ENCODE results near the gene COBLL1. TPM values are rescaled to one million over a fixed set of nuclear protein-coding genes. Genes with fewer than 3 reads are reported as not detected.
"Not testable (repeated sequence)": the region's sequence is repeated elsewhere in the genome, so short reads cannot be mapped to it uniquely, and the experiment has no call there.

Gene COBLL1
- total RNA-seq, 2 donors from 2014 or later, result 20.7 to 23.9 TPM

DNA sequence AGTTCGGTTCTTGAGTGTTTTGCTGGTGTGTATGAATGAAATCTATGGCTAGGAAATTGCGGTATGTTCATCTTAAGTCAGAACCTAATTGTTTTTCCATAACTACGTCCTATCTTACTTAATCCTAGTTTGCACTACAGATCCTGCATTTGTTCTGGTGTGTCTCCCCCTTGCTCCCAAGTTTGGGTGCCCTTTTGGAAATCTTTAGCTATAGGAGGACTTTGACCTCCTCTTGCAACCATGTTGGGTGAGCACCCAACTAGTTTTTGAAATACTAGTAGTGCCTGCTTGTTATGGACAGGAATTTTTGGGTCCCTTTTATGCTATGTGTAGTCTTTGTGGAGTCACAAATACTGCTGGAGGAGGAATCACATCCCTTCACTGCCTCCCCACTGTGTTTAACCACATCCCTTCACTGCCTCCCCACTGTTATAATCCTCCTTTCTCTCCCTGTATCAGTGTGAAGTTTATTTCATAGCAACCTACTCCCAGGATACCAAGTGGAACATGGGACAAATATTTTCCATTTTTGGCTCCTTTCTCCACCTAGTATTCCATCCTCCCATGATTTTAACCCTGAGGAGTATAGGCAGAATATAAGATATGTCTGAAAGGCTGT lies 26.3 kb upstream of the COBLL1 start:
- Histone ChIP-seq H3K4me3 (no peak overlapping the region), H3K9ac (ENCODE audit: low read depth in 2 of 2, low read length in 2 of 2) (no peak overlapping the region), H3K9me3 (no peaks in the 10 kb centered on the region), H3K36me3 (no peaks in the 10 kb centered on the region), H3K4me1 (no peaks in the 10 kb centered on the region), H3K27ac (no peak overlapping the region), H3K27me3 (no peaks in the 10 kb centered on the region)
- TF ChIP-seq, protein P1, sequence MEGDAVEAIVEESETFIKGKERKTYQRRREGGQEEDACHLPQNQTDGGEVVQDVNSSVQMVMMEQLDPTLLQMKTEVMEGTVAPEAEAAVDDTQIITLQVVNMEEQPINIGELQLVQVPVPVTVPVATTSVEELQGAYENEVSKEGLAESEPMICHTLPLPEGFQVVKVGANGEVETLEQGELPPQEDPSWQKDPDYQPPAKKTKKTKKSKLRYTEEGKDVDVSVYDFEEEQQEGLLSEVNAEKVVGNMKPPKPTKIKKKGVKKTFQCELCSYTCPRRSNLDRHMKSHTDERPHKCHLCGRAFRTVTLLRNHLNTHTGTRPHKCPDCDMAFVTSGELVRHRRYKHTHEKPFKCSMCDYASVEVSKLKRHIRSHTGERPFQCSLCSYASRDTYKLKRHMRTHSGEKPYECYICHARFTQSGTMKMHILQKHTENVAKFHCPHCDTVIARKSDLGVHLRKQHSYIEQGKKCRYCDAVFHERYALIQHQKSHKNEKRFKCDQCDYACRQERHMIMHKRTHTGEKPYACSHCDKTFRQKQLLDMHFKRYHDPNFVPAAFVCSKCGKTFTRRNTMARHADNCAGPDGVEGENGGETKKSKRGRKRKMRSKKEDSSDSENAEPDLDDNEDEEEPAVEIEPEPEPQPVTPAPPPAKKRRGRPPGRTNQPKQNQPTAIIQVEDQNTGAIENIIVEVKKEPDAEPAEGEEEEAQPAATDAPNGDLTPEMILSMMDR (IDR thresholded peaks at IDR 0.05), result no peak
- intact Hi-C loops (cut with DNase I), result no loop called here
- DNase-seq, result no peak

DNA sequence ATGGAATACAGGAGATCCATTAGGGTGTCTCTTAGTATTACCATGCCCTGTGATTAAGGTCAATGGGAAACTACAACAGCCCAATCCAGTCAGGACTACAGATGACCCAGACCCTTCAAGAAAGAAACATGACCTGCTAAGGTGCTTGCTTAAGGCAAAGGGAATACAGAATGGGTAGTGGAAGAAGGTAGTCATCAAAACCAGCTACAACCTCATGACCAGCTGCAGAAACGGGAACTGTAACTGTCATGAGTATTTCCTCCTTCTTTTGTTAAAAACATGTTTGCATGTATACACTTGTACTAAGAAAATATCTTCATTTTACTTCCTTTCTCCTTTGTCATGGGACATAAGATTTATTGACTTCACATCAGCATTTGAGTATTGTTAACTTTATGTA lies 24.8 kb upstream of the COBLL1 start:
- H3K36me3 ChIP-seq; H3K9ac ChIP-seq (ENCODE audit: low read depth in 2 of 2, low read length in 2 of 2); H3K4me3 ChIP-seq; H3K27me3 ChIP-seq; intact Hi-C loops (cut with DNase I); DNase-seq; H3K27ac ChIP-seq; H3K4me1 ChIP-seq; H3K9me3 ChIP-seq: not testable (repeated sequence)

DNA sequence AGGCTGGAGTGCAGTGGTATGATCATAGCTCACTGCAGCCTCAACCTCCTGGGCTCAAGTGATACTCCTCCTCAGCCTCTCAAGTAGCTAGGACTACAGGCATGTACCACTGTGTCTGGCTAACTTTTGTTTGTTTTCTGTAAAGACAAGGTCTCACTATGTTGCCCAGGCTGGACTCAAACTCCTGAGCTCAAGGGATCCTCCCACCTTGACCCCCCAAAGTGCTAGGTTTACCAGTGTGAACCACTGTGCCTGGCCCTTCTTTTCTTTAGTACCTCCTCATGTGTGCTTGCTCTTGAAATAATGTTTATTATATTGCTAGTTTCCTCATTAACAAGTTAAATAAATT lies 19.0 kb upstream of the COBLL1 start:
- Histone ChIP-seq H3K36me3 (no peaks in the 10 kb centered on the region), H3K9ac (ENCODE audit: low read depth in 2 of 2, low read length in 2 of 2) (no peak overlapping the region), H3K27ac (no peak overlapping the region), H3K27me3 (no peaks in the 10 kb centered on the region), H3K4me3 (no peak overlapping the region), H3K4me1 (no peaks in the 10 kb centered on the region), H3K9me3 (no peaks in the 10 kb centered on the region)
- intact Hi-C loops (cut with DNase I), result no loop called here
- no peak for DNase-seq
- TF ChIP-seq, protein P1 (IDR thresholded peaks at IDR 0.05), result no peak

DNA sequence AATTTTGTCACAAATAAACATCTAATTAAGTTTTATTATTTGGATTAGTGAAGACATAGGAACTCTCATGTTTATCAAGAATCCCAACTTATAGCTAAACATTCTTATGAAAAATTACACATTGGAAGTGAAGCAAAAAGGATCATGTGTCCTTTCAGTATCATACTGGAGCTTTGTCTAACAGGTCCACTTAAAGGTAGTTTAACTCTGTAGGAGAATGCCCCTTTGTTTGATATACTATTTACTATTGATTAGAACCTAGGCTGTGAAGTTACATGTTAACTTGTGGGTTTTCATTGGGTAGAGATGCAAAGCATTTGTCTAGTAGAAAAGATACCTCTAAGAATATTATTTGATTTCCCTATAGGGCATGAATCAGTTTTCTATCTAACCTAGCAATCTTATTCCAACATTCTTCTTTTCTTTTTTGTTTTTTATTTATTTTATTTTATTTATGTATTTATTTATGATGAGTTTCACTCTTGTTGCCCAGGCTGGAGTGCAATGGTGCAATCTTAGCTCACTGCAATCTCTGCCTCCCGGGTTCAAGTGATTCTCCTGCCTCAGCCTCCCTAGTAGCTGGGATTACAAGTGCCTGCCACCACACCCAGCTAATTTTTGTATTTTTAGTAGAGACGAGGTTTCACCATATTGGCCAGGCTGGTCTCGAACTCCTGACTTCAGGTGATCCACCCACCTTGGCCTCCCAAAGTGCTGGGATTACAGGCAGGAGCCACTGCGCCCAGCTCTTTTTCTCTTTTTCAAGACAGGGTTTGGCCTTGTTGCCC lies 18.5 kb upstream of the COBLL1 start:
- H3K27ac ChIP-seq; H3K4me1 ChIP-seq; DNase-seq; H3K27me3 ChIP-seq; H3K9ac ChIP-seq (ENCODE audit: low read depth in 2 of 2, low read length in 2 of 2); H3K4me3 ChIP-seq; H3K9me3 ChIP-seq; H3K36me3 ChIP-seq; intact Hi-C loops (cut with DNase I): not testable (repeated sequence)

DNA sequence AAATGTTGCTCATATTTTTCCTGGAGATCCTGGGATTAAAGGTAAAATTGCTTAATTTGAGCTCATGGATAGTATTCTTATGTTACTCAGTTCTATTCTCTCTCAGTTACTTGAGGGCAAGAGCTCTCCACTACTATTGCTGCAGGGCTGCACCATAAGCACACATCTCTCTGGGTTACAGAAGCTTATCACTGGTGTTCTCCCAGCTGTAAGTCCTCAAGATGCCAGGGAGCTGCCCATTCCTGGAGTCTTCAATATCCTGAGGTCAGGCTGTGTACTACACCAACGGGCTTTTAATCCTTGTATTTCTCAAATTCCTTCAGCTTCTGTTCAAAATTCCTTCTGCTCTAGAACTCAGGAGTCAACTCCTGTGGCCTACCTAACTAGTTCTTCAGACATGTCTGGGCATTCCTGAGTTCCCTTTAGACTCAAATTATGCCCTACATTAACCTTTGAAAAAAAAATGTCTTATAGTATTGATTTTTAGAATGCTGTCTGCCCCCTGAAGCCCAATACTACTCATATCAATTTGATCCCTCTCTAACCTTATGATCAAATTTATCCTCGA lies 17.7 kb upstream of the COBLL1 start:
- Histone ChIP-seq H3K36me3 (no peaks in the 10 kb centered on the region), H3K27me3 (no peaks in the 10 kb centered on the region), H3K4me3 (no peak overlapping the region), H3K4me1 (no peaks in the 10 kb centered on the region), H3K9me3 (no peaks in the 10 kb centered on the region), H3K27ac (no peak overlapping the region), H3K9ac (ENCODE audit: low read depth in 2 of 2, low read length in 2 of 2) (no peak overlapping the region)
- intact Hi-C loops (cut with DNase I), result no loop called here
- DNase-seq, result no peak
- TF ChIP-seq, protein P1 (IDR thresholded peaks at IDR 0.05), result no peak

DNA sequence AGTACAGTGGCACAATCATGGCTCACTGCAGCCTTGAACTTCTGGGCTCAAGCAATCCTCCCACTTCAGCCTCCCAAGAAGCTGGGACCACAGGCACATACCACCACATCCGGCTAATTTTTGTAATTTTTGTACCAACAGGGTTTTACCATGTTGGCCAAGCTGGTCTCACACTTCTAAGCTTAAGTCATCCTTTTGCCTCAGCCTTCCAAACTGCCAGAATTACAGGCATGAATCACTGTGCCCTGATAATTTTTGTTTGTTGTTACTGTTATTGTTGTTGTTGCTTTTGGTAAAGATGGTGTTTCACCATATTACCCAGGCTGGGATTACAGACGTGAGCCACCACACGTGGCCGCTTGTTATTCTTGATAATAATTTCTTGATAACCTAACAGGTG lies 10.5 kb upstream of the COBLL1 start:
- TF ChIP-seq, protein P1 (IDR thresholded peaks at IDR 0.05), result no peak
- no peak for DNase-seq
- H3K36me3 ChIP-seq, result no peaks in the 10 kb centered on the region
- no peaks in the 10 kb centered on the region for H3K9me3 ChIP-seq
- no peaks in the 10 kb centered on the region for H3K4me1 ChIP-seq
- intact Hi-C loops (cut with DNase I), result no loop called here
- H3K9ac ChIP-seq (ENCODE audit: low read depth in 2 of 2, low read length in 2 of 2), result no peak overlapping the region
- H3K27me3 ChIP-seq, result no peaks in the 10 kb centered on the region
- no peak overlapping the region for H3K4me3 ChIP-seq
- H3K27ac ChIP-seq, result no peak overlapping the region

All from colonic mucosa (tissue), 4 donors.